ENCODE measurements around the gene RFESD.

DNA sequence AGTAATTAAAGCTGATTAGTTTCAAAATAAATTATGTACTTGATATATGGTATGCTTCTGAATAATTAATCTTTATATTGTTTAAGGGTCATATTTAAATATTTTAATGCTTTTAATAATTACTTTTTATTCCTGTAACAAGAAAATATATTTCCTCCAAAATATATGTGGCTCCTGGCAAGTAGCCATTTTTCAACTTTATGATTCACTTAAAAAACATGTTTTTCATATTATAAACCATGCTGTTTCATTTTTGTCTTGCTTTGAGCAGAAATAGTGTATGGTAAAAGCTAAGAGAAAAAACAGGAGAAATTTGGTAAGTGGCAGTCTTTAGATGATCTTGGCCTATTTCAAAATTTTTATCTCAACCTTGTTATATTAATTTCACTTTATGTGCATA is 21.6 kb downstream of the RFESD start:
- TF ChIP-seq GABPA (IDR thresholded peaks at IDR 0.05 in 1 of 2, conservative IDR thresholded peaks at IDR 0.05 in 1 of 2) = no peak
- TF ChIP-seq, protein P1, sequence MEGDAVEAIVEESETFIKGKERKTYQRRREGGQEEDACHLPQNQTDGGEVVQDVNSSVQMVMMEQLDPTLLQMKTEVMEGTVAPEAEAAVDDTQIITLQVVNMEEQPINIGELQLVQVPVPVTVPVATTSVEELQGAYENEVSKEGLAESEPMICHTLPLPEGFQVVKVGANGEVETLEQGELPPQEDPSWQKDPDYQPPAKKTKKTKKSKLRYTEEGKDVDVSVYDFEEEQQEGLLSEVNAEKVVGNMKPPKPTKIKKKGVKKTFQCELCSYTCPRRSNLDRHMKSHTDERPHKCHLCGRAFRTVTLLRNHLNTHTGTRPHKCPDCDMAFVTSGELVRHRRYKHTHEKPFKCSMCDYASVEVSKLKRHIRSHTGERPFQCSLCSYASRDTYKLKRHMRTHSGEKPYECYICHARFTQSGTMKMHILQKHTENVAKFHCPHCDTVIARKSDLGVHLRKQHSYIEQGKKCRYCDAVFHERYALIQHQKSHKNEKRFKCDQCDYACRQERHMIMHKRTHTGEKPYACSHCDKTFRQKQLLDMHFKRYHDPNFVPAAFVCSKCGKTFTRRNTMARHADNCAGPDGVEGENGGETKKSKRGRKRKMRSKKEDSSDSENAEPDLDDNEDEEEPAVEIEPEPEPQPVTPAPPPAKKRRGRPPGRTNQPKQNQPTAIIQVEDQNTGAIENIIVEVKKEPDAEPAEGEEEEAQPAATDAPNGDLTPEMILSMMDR (IDR thresholded peaks at IDR 0.05; ENCODE audit: low read depth, low read length, missing input control) = no peak
- TF ChIP-seq, protein P2, sequence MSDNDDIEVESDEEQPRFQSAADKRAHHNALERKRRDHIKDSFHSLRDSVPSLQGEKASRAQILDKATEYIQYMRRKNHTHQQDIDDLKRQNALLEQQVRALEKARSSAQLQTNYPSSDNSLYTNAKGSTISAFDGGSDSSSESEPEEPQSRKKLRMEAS (IDR thresholded peaks at IDR 0.05) = no peak
- no peak for TF ChIP-seq RAD21 (IDR thresholded peaks at IDR 0.05)
- TF ChIP-seq, protein P3, sequence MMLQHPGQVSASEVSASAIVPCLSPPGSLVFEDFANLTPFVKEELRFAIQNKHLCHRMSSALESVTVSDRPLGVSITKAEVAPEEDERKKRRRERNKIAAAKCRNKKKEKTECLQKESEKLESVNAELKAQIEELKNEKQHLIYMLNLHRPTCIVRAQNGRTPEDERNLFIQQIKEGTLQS (IDR thresholded peaks at IDR 0.05) = no peak
- no peak for TF ChIP-seq JUND (IDR thresholded peaks at IDR 0.05)
- no peak for TF ChIP-seq FOXA1 (IDR thresholded peaks at IDR 0.05)
- TF ChIP-seq, protein P4, sequence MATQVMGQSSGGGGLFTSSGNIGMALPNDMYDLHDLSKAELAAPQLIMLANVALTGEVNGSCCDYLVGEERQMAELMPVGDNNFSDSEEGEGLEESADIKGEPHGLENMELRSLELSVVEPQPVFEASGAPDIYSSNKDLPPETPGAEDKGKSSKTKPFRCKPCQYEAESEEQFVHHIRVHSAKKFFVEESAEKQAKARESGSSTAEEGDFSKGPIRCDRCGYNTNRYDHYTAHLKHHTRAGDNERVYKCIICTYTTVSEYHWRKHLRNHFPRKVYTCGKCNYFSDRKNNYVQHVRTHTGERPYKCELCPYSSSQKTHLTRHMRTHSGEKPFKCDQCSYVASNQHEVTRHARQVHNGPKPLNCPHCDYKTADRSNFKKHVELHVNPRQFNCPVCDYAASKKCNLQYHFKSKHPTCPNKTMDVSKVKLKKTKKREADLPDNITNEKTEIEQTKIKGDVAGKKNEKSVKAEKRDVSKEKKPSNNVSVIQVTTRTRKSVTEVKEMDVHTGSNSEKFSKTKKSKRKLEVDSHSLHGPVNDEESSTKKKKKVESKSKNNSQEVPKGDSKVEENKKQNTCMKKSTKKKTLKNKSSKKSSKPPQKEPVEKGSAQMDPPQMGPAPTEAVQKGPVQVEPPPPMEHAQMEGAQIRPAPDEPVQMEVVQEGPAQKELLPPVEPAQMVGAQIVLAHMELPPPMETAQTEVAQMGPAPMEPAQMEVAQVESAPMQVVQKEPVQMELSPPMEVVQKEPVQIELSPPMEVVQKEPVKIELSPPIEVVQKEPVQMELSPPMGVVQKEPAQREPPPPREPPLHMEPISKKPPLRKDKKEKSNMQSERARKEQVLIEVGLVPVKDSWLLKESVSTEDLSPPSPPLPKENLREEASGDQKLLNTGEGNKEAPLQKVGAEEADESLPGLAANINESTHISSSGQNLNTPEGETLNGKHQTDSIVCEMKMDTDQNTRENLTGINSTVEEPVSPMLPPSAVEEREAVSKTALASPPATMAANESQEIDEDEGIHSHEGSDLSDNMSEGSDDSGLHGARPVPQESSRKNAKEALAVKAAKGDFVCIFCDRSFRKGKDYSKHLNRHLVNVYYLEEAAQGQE (IDR thresholded peaks at IDR 0.05) = no peak
- TF ChIP-seq RXRA (IDR thresholded peaks at IDR 0.05) = no peak
- no peak for TF ChIP-seq SP1 (IDR thresholded peaks at IDR 0.05)
- TF ChIP-seq, protein P5, sequence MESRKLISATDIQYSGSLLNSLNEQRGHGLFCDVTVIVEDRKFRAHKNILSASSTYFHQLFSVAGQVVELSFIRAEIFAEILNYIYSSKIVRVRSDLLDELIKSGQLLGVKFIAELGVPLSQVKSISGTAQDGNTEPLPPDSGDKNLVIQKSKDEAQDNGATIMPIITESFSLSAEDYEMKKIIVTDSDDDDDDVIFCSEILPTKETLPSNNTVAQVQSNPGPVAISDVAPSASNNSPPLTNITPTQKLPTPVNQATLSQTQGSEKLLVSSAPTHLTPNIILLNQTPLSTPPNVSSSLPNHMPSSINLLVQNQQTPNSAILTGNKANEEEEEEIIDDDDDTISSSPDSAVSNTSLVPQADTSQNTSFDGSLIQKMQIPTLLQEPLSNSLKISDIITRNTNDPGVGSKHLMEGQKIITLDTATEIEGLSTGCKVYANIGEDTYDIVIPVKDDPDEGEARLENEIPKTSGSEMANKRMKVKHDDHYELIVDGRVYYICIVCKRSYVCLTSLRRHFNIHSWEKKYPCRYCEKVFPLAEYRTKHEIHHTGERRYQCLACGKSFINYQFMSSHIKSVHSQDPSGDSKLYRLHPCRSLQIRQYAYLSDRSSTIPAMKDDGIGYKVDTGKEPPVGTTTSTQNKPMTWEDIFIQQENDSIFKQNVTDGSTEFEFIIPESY (IDR thresholded peaks at IDR 0.05) = no peak
- no peak for TF ChIP-seq NR2F2 (IDR thresholded peaks at IDR 0.05)

Data from liver (tissue), 3 donors.